GM03348 (cell line): Measurements from ENCODE around the gene MATN1.

Source experiments
- DNase-seq: peaks from one replicate; pipeline ENCODE4 v3.0.0; 2012; ENCODE audit warnings: low spot score

Gene MATN1

GRCh38 chr1:30744060-30744756, 20.8 kb upstream of the MATN1 start:
- no peak for DNase-seq

GRCh38 chr1:30743584-30744059, 20.2 kb upstream of the MATN1 start:
- no peak for DNase-seq

DNA sequence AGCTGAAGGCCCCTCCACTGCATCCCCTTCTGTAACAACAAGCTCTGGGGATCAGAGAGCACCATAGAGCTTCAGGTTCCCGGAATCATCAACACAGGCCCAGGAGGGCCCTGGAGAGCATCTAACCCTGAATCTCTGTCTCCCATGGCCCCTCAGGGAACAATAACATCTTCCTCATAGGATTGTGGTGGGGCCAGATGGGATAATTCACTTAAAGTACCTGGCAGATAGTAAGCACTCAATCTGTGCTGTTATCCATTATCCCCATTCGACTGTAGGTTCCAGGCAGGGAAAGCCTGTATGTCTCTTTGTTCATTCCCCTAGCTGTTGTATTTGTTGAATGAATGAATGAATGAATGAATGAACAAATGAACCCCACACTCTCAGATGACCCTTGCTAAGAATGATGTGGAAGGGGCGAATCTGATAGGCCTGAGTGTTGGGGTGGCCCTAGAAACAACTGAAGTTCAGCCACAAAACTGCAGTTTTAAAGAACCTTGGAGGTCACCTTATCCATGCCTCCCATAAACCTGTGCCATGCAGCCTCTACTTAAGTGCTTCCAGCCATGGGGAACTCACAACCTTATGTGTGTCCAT, 19.7 kb upstream of the MATN1 start:
- no peak for DNase-seq

DNA sequence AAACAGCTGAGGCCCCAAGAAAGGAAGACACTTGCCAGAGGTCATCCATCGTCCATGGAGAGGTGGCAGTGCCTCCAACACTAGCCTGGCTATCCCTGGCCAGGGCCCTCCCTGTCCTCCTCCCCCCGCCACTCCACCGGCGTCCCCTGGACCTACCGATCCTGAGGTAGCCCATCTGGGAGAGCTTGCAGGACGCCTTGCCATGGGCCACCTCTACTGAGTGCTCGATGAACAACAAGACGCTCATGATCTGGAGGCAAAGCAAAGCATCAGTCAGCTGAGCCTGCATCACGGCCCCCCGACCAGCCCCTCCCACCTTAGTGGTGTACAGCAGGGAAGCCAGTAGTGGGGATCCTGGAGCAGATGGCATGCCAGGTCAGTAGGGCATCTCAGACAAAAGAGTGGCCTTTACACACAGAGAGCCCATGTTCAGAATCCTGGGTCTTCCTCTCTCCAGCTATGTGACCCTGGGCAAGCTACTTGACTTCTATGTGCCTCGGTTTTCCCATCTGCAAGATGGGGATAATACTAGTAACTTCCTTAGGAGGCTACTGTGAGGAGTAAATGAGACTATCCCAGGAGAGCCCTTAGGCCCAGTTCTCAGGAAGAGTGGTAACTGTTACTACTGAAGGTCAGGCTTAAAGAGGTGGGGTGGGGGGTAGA, 19.0 kb upstream of the MATN1 start:
- DNase-seq = no peak

GRCh38 chr1:30741239-30741894, 18.0 kb upstream of the MATN1 start:
- DNase-seq = no peak

GRCh38 chr1:30740251-30741238, 17.2 kb upstream of the MATN1 start:
- DNase-seq = no peak

GRCh38 chr1:30739601-30740000, 16.2 kb upstream of the MATN1 start:
- no peak for DNase-seq

DNA sequence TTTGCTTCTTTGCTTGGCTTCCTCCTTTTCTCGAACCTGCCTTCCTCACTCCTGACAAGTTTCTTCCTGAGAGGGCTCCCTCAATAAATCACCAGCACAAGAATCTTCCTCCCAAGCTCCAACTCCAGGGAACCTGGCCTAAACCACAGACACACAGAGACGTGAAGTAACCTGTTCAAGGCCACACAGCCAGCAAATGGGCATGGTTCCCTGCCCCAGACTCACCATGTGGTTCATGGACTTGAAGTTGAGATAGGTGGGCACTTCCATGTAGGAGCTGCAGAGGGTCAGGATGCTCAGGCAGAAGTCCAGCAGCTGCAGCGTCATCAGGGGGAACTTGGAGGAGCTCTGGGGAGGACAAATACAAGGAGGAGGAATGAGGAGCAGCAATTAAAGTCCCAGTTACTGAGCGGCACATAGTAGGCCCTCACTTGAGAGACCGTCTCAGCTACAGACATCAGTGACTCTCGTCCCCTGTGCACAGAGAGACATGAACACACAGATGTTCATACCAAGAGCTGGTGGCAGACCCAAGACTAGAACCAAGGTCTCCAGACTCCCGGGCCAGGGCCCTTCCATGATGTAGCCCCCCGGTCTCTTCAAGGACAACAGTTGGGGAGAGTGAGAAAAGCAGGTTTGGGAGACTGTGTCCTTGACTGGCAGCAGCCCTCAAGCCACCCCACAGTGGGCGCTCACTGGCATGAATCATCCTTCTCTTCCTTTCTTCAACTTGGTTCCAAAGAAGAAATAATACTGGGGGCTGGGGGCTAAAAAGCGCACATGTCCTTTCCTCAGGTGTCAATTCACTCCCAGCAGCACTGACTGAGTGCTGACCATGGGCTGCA, 15.6 kb upstream of the MATN1 start:
- DNase-seq = no peak

GRCh38 chr1:30738040-30738714, 14.8 kb upstream of the MATN1 start:
- no peak for DNase-seq

DNA sequence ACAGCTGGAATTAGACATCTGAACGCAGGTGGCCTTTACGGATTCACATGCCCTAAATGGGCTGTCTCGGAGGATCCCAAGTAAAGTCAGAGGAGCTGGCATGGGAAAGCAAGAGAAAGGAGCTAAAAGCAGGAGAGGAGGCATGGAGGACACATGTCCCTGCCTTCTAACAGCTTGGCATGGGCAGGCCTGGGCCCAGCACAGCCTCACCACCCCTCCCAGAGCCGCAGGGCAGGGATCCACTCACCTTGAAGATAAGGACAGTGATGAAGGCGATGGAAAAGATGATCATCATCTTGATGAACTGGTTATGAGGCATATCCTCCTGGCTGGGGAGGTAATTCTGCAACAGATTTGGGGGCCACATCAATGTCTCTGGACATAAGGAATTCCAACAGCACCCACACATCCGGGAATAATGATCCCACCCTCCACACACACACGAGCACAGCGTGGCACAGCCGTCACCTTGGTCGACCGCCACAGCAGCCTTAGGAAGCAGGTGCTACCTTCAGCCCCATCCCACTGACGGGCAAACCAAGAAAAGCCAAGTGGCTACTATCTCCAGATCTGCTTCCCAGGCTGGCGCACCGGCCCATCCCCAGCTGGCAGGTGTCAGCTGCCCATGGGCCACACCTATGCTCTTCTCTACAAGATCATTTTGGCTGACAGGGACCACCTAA, 14.1 kb upstream of the MATN1 start:
- no peak for DNase-seq

DNA sequence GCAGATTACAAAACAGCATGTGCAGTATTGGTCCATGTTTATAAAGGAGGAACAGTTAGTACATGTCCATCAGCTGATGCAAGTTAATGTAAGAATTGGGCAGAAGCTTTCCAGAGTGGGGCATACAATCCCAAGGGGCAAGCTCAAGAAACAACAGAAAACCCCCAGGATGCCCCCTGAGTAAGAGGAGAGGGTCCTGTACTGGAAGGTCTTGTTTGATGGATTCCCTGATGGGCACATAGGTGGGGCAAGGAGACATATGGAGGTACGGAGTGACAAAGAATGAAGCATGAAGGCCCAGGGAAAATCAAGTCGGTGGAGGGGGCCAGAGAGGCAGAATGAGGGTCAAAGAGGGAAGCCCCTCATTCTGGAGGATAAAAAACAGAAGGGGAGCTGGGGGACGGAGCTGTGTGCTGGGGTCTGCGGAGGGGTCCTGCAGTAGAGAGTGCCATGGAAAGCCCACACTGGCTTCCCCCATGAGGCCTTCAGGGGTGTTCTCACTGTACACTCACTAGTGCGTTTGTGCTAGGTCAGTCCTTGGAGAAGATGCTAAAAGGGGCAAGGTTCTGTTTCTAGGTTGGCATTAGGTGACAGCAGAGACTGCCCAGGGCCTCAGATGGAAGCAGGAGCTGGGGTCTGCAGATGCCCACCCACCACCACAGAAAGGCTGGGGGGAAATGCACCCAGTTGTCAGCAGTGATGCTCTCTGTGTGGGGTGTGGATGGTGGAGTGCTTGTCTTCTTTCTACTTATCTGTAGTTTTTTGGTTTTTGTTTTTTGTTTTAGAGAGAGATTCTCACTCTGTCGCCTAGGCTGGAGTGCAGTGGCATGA, 12.5 kb upstream of the MATN1 start:
- no peak for DNase-seq

- DNase-seq = no peak
Measured at GRCh38 chr1:30735124-30735523, 11.7 kb upstream of the MATN1 start.

DNA sequence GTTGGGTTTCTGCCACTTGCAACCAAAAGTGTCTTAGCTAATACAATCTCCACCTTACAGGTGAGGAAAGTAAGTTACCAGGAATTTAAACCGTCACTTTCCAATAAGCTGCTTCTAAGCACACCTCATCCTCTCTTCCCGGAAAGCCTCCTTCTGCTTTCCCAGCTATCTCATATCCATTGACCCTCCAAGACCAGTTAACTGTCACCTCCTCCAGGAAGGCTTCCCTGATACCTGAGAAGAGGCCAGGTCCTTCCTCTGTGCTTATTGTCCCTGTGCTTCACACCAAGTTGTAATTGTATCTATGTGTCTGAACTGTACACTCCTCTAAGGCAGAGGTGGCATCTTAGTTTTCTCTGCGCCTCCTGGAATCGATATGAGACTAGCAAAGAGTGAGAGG, 11.2 kb upstream of the MATN1 start:
- no peak for DNase-seq

GRCh38 chr1:30734106-30734505, 10.7 kb upstream of the MATN1 start:
- DNase-seq = no peak

- no peak for DNase-seq
Measured at GRCh38 chr1:30733493-30733892, 10.1 kb upstream of the MATN1 start.

DNA sequence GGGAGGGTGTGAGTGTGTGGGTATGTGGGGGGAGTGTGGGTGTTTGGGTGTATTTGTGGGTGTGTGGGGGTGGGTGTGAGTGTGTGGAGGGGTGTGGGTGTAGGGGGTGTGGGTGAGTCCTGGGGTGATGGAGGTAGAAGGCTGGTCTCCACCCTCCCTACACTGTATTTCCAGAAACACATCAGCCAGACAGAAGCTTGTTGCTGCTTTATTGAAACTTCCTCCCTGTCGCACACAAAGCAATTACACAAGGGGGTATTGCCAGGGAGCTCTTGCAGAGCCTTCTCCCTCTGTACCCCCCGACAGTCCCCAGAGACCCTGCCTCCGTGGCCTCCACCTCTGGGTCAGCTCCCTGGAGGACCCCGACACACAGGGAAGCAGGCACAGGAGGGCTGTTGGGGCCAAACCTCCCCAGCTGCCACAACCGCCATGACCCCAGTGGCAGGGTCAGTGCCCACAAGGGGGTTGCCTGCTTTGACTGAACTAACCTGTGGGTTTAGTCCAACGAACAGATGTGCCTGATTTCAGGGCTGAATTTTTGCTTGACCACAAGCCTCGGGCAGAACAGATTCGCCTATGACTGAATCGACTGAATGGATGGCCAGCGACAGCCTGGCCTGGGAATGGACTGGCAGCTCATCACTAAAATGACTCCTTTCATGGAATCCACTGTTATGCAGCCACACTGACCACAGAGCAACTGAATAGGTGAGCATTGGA, 9.1 kb upstream of the MATN1 start:
- no peak for DNase-seq

- no peak for DNase-seq
Measured at GRCh38 chr1:30731806-30732276, 8.5 kb upstream of the MATN1 start.
